Adrenal gland (tissue), 12 donors: Measurements from ENCODE around the gene WNT7B. TPM values are rescaled to one million over a fixed set of nuclear protein-coding genes. Genes with fewer than 3 reads are reported as not detected.

Source experiments
- DNase-seq, 7 donors: peaks; one replicate each; pipeline ENCODE4 v3.0.0-alpha.2; 2019 to 2020
- H3K27ac ChIP-seq, 5 donors: fragments of 200-600 bp; sonication (generic) in 4 of 5; 1 replicate in 3 of 5; 2 replicates in 2 of 5; pipeline versions ENCODE4 v1.5.1 to v1.8.0; 2016 to 2020; ENCODE audit warnings: mild to moderate bottlenecking in 1 of 5
- H3K27me3 ChIP-seq: fragments of 200-600 bp; 2 replicates; pipeline ENCODE4 v1.8.0; 2021
- H3K36me3 ChIP-seq, 2 donors: fragments of 200-600 bp; replicated peaks in 1 of 2; 1 replicate in 1 of 2; 2 replicates in 1 of 2; pipeline versions ENCODE4 v1.5.1 to v1.8.0; 2018 to 2022
- H3K4me1 ChIP-seq, 2 donors: fragments of 200-600 bp; replicated peaks in 1 of 2; 1 replicate in 1 of 2; 2 replicates in 1 of 2; pipeline versions ENCODE4 v1.5.1 to v1.8.0; 2018 to 2021
- H3K4me3 ChIP-seq, 4 donors: fragments of 200-600 bp; sonication (generic) in 3 of 4; one replicate each; pipeline ENCODE4 v1.5.1; 2016 to 2018
- H3K9me3 ChIP-seq, 3 donors: fragments of 200-600 bp; sonication (generic) in 1 of 3; replicated peaks in 1 of 3; 1 replicate in 2 of 3; 2 replicates in 1 of 3; pipeline versions ENCODE4 v1.5.1 to v1.8.0; 2016 to 2021
- POLR2A ChIP-seq, 2 donors: fragments of 450-650 bp; IDR thresholded peaks; one replicate each; pipeline ENCODE4 v1.6.1; 2017; ENCODE audit warnings: antibody characterized with exemption in 2 of 2, mild to moderate bottlenecking in 2 of 2, moderate library complexity in 1 of 2
- WGBS, 4 donors: extraction: QIAGEN DNeasy Blood & Tissue Kit in 2 of 4; methylation state at CpG; one replicate each; pipeline versions ENCODE4 v1.1.5 to v1.1.7; 2013 to 2017; 5-methylcytosine and 5-hydroxymethylcytosine counted together
- intact Hi-C, 2 donors: fragments of 100-400 bp; cut with DNase I; formaldehyde crosslinking; loops; one replicate each; pipeline versions ENCODE4 v1.14.1 to v1.15.0; 2022 to 2023
- polyA plus RNA-seq, 3 donors: library from polyadenylated mRNA; stranded (reverse); fragments of 200-250 nt in 2 of 3; fragments of 350-450 nt in 1 of 3; fragmentation: Illumina TruSeq in 1 of 3; extraction: RNeasy Lipid Tissue Mini Kit (QIAGEN cat#74804) in 1 of 3; gene quantifications; one replicate each; pipeline ENCODE4 v1.2.3, GENCODE V29; 2013 to 2014
- total RNA-seq, 9 donors: library from RNA; depleted of rRNA in 4 of 9; stranded (reverse); fragments of >200 nt in 4 of 9; fragments of 120-200 nt in 1 of 9; fragmentation: NEBNext Ultra II Directional in 1 of 9; extraction: Animal tissue kit (Norgen Biotek cat#: 25700) in 1 of 9; gene quantifications; one replicate each; pipeline versions ENCODE4 v1.1.0 to v1.2.4, GENCODE V29; 2013 to 2023
- TF ChIP-seq, protein P1 (sequence below), 6 experiments: fragments of 450-650 bp in 4 of 6; fragments of 200-600 bp in 2 of 6; sonication (generic) in 1 of 6; IDR thresholded peaks; 1 replicate in 5 of 6; 2 replicates in 1 of 6; pipeline versions ENCODE4 v1.5.1 to v1.8.0; 2016 to 2021; ENCODE audit warnings: antibody characterized with exemption in 6 of 6, mild to moderate bottlenecking in 2 of 6, moderate library complexity in 1 of 6
- donor health status: healthy with polysubstance abuse.
- donor health status: Bipolar disorder and iron deficiency.
- donor health status: DM: yes; HTN: yes; CAD: no.
- donor health status: DM: no; HTN: no; CAD: no.
- donor health status: DM: no; HTN: no; CAD: no.
- donor health status: DM: yes; HTN: yes; CAD: no.

WNT7B gene
- total and polyA plus RNA-seq, 12 donors, result 0.07 to 0.24 (median 0.15) TPM; not detected in 8

GRCh38 chr22:45962756-45963324, 14.1 kb downstream of the WNT7B start:
- H3K27ac ChIP-seq, result no peak overlapping the region
- no peaks in the 10 kb centered on the region for H3K36me3 ChIP-seq
- H3K27me3 ChIP-seq, result no peaks in the 10 kb centered on the region
- no peaks in the 10 kb centered on the region for H3K4me1 ChIP-seq
- no peaks in the 10 kb centered on the region for H3K9me3 ChIP-seq
- intact Hi-C loops, result no loop called here
- no peak for DNase-seq
- H3K4me3 ChIP-seq, result no peak overlapping the region
- WGBS, 4 donors, result 69 to 100% (median 83%) methylated on average over 3 to 12 of the region's 12 CpGs
- no peak for TF ChIP-seq POLR2A (IDR thresholded peaks at IDR 0.05)
- TF ChIP-seq, protein P1, sequence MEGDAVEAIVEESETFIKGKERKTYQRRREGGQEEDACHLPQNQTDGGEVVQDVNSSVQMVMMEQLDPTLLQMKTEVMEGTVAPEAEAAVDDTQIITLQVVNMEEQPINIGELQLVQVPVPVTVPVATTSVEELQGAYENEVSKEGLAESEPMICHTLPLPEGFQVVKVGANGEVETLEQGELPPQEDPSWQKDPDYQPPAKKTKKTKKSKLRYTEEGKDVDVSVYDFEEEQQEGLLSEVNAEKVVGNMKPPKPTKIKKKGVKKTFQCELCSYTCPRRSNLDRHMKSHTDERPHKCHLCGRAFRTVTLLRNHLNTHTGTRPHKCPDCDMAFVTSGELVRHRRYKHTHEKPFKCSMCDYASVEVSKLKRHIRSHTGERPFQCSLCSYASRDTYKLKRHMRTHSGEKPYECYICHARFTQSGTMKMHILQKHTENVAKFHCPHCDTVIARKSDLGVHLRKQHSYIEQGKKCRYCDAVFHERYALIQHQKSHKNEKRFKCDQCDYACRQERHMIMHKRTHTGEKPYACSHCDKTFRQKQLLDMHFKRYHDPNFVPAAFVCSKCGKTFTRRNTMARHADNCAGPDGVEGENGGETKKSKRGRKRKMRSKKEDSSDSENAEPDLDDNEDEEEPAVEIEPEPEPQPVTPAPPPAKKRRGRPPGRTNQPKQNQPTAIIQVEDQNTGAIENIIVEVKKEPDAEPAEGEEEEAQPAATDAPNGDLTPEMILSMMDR (IDR thresholded peaks at IDR 0.05), result no peak

GRCh38 chr22:45962434-45962718, 14.6 kb downstream of the WNT7B start:
- whole genome bisulfite sequencing, 4 donors, result 70 to 100% (median 79%) methylated on average over 1 of the region's 1 CpG
- Histone ChIP-seq H3K9me3 (no peaks in the 10 kb centered on the region), H3K4me1 (no peaks in the 10 kb centered on the region), H3K4me3 (no peak overlapping the region), H3K27ac (no peak overlapping the region), H3K27me3 (no peaks in the 10 kb centered on the region), H3K36me3 (no peaks in the 10 kb centered on the region)
- DNase-seq, result no peak
- intact Hi-C loops, result no loop called here
- TF ChIP-seq, protein P1 (IDR thresholded peaks at IDR 0.05), result no peak
- no peak for TF ChIP-seq POLR2A (IDR thresholded peaks at IDR 0.05)

- Histone ChIP-seq H3K4me3 (no peak overlapping the region), H3K36me3 (no peaks in the 10 kb centered on the region), H3K27me3 (no peaks in the 10 kb centered on the region), H3K4me1 (no peaks in the 10 kb centered on the region), H3K27ac (no peak overlapping the region), H3K9me3 (no peaks in the 10 kb centered on the region)
- TF ChIP-seq, protein P1 (IDR thresholded peaks at IDR 0.05), result no peak
- no peak for TF ChIP-seq POLR2A (IDR thresholded peaks at IDR 0.05)
- WGBS, 4 donors, result 52 to 82% (median 75%) methylated on average over 4 to 17 of the region's 17 CpGs
- intact Hi-C loops, result no loop called here
- no peak for DNase-seq
These were observed 15.1 kb downstream of the WNT7B start for GRCh38 chr22:45961679-45962433.

GRCh38 chr22:45960477-45961386, 16.2 kb downstream of the WNT7B start:
- H3K36me3 ChIP-seq, result no peaks in the 10 kb centered on the region
- 75 to 86% (median 84%) methylated on average over 12 to 23 of the region's 23 CpGs for WGBS, 4 donors
- H3K9me3 ChIP-seq, result no peaks in the 10 kb centered on the region
- no peak overlapping the region for H3K27ac ChIP-seq
- no peak for DNase-seq
- no peaks in the 10 kb centered on the region for H3K4me1 ChIP-seq
- intact Hi-C loops, result no loop called here
- H3K4me3 ChIP-seq, result no peak overlapping the region
- no peak for TF ChIP-seq POLR2A (IDR thresholded peaks at IDR 0.05)
- TF ChIP-seq, protein P1 (IDR thresholded peaks at IDR 0.05), result no peak
- H3K27me3 ChIP-seq, result no peaks in the 10 kb centered on the region
